Trophoblast cell (in vitro differentiated cells and primary cell): ENCODE data around the gene WAC.
A peak's percentile ranks its signal among the peaks of the same experiment; 100 is the strongest.

Experiments
- DNase-seq, 2 donors: peaks; one replicate each; pipeline ENCODE4 v3.0.0-alpha.2; 2016
- H2AFZ ChIP-seq: 2 replicates; pipeline ENCODE4 v1.6.1; 2013; ENCODE audit warnings: low read length, moderate library complexity, mild to moderate bottlenecking; ENCODE audit not compliant: insufficient read depth, poor library complexity
- H2AK5ac ChIP-seq: 2 replicates; pipeline ENCODE4 v1.6.1; 2013; ENCODE audit warnings: mild to moderate bottlenecking, low read length
- H2BK120ac ChIP-seq: 2 replicates; pipeline ENCODE4 v1.6.1; 2013; ENCODE audit warnings: low read length, mild to moderate bottlenecking, moderate library complexity; ENCODE audit not compliant: insufficient read depth, poor library complexity
- H2BK12ac ChIP-seq: 2 replicates; pipeline ENCODE4 v1.6.1; 2013; ENCODE audit warnings: mild to moderate bottlenecking, low read length, moderate library complexity
- H2BK5ac ChIP-seq: 2 replicates; pipeline ENCODE4 v1.6.1; 2013; ENCODE audit warnings: low read length, low read depth, moderate library complexity, mild to moderate bottlenecking; ENCODE audit not compliant: poor library complexity
- H3K14ac ChIP-seq: 2 replicates; pipeline ENCODE4 v1.6.1; 2013; ENCODE audit warnings: mild to moderate bottlenecking, low read length
- H3K18ac ChIP-seq: 2 replicates; pipeline ENCODE4 v1.6.1; 2013; ENCODE audit warnings: mild to moderate bottlenecking, low read length
- H3K23ac ChIP-seq: 2 replicates; pipeline ENCODE4 v1.6.1; 2013; ENCODE audit warnings: low read length
- H3K27ac ChIP-seq: 2 replicates; pipeline ENCODE4 v1.5.1; 2013; ENCODE audit warnings: low read depth, mild to moderate bottlenecking, inconsistent platforms, low read length, moderate library complexity
- H3K27me3 ChIP-seq: 2 replicates; pipeline ENCODE4 v1.6.1; 2013; ENCODE audit warnings: inconsistent platforms, mild to moderate bottlenecking, low read length, moderate library complexity; ENCODE audit not compliant: insufficient read depth
- H3K36me3 ChIP-seq, 2 experiments: 1 replicate in 1 of 2; 2 replicates in 1 of 2; pipeline ENCODE4 v1.6.1; 2013; ENCODE audit warnings: low read length in 2 of 2, mild to moderate bottlenecking in 2 of 2, moderate library complexity in 1 of 2; ENCODE audit not compliant: insufficient read depth in 2 of 2, control insufficient read depth in 1 of 2
- H3K4ac ChIP-seq: 2 replicates; pipeline ENCODE4 v1.6.1; 2013; ENCODE audit warnings: low read depth, mild to moderate bottlenecking, low read length, moderate library complexity
- H3K4me1 ChIP-seq, 2 experiments: 1 replicate in 1 of 2; 2 replicates in 1 of 2; pipeline ENCODE4 v1.6.1; 2013; ENCODE audit warnings: low read length in 2 of 2, mild to moderate bottlenecking in 2 of 2, moderate library complexity in 1 of 2; ENCODE audit not compliant: insufficient read depth in 2 of 2, control insufficient read depth in 1 of 2
- H3K4me2 ChIP-seq: 2 replicates; pipeline ENCODE4 v1.6.1; 2013; ENCODE audit warnings: inconsistent platforms, mild to moderate bottlenecking, low read length, moderate library complexity
- H3K4me3 ChIP-seq: 2 replicates; pipeline ENCODE4 v1.5.1; 2013; ENCODE audit warnings: mild to moderate bottlenecking, low read depth, low read length, inconsistent platforms
- H3K79me1 ChIP-seq: one replicate; pipeline ENCODE4 v1.6.1; 2013; ENCODE audit warnings: low read length
- H3K79me2 ChIP-seq: 2 replicates; pipeline ENCODE4 v1.6.1; 2013; ENCODE audit warnings: low read length, mild to moderate bottlenecking; ENCODE audit not compliant: control insufficient read depth, insufficient read depth, poor library complexity
- H3K9ac ChIP-seq: 2 replicates; pipeline ENCODE4 v1.6.1; 2013; ENCODE audit warnings: mild to moderate bottlenecking, low read length
- H3K9me3 ChIP-seq: 2 replicates; pipeline ENCODE4 v1.6.1; 2013; ENCODE audit warnings: low read depth, mild to moderate bottlenecking, control low read depth, inconsistent platforms, low read length; ENCODE audit not compliant: insufficient read depth
- H4K12ac ChIP-seq: 2 replicates; pipeline ENCODE4 v1.6.1; 2013; ENCODE audit warnings: low read depth, mild to moderate bottlenecking, low read length, moderate library complexity
- H4K8ac ChIP-seq: 2 replicates; pipeline ENCODE4 v1.6.1; 2013; ENCODE audit warnings: low read depth, mild to moderate bottlenecking, low read length, moderate library complexity
- H4K91ac ChIP-seq: one replicate; pipeline ENCODE4 v1.6.1; 2013; ENCODE audit warnings: low read depth, mild to moderate bottlenecking, low read length, moderate library complexity
- WGBS: extraction: QIAGEN DNeasy Blood & Tissue Kit; methylation state at CpG from one replicate; pipeline ENCODE4 v1.1.7; 2013; ENCODE audit warnings: missing lambda C conversion rate; ENCODE audit not compliant: insufficient read length, insufficient coverage; ENCODE audit errors: extremely low coverage; 5-methylcytosine and 5-hydroxymethylcytosine counted together

WAC gene

DNA sequence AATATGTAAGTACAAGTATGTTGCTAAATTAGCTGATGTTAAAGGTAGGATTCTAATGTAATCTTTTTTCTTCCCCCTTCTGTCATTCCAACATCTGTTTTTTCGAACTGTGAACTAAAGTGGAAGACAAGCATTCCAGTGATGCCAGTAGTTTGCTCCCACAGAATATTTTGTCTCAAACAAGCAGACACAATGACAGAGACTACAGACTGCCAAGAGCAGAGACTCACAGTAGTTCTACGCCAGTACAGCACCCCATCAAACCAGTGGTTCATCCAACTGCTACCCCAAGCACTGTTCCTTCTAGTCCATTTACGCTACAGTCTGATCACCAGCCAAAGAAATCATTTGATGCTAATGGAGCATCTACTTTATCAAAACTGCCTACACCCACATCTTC lies 62.7 kb downstream of the WAC start:
- H3K79me2 ChIP-seq: peaks cover 5% of the 10 kb centered on the region
- no CpG with 5 or more reads among the region's 3 CpGs for WGBS

DNA sequence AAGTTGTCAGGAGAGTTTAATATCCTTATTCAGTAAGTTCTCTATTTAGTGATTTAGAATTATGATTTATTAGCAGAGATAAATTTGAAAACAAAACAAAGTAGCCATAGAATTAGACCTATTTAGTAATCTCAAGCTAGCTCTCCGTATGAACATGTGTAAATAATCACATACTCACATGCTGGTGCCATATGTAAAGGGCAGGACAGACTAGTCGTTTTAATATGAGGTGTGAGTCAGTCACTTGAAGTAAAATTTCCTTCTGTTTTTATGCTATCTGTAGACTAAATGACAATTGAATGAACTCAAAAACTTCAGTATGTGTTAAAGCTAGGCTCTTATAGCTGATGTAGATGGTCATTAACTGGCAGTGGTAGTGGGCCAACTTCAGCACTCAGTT lies 67.1 kb downstream of the WAC start:
- Histone ChIP-seq H2BK12ac (no peak overlapping the region), H2AFZ (no peak overlapping the region)

More for the DNA sequence above, 62.7 kb downstream of the WAC start:
- Histone ChIP-seq H3K27ac (no peak overlapping the region), H3K79me1 (peaks cover 2% of the 10 kb centered on the region), H3K23ac (no peak overlapping the region), H2BK120ac (no peak overlapping the region), H3K4me2 (no peak overlapping the region), H3K4me1 (peaks cover 2 to 3% of the 10 kb centered on the region in 2 experiments), H4K12ac (no peak overlapping the region), H3K18ac (no peak overlapping the region), H2AFZ (no peak overlapping the region), H2BK12ac (no peak overlapping the region), H2AK5ac (no peak overlapping the region), H3K14ac (no peak overlapping the region), H3K36me3 (peaks cover 8 to 17% of the 10 kb centered on the region in 2 experiments), H3K9ac (no peak overlapping the region), H4K8ac (no peak overlapping the region), H4K91ac (no peak overlapping the region), H3K4me3 (no peak overlapping the region), H2BK5ac (no peak overlapping the region), H3K9me3 (no peaks in the 10 kb centered on the region), H3K27me3 (no peaks in the 10 kb centered on the region), H3K4ac (peak overlapping the region; percentile 33)
- no peak for DNase-seq

DNA sequence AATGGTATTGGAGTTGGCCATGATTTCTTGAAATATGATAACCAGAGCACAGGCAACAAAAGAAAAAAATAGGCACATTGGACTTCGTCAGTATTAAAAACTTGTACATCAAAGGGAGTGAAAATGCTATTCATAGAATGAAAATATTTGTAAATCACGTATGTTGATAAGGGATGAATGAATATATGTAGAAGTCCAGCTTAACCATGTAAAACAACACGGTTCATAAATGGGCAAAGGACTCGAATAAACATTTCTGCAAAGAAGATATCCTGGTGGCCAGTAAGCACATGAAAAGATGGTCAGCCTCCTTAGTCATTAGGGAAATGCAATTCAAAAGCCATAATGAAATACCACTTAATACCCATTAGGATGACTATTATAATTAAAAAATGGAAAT lies 68.1 kb downstream of the WAC start:
- no peak overlapping the region for H3K9ac ChIP-seq
- H2BK5ac ChIP-seq: no peak overlapping the region
- no peaks in the 10 kb centered on the region for H3K9me3 ChIP-seq
- peaks cover 4% of the 10 kb centered on the region for H3K79me2 ChIP-seq
- no peak overlapping the region for H2AFZ ChIP-seq
- no peaks in the 10 kb centered on the region for H3K79me1 ChIP-seq
- no peak overlapping the region for H2AK5ac ChIP-seq
- H3K23ac ChIP-seq: no peak overlapping the region
- no peak overlapping the region for H3K14ac ChIP-seq
- H4K8ac ChIP-seq: no peak overlapping the region
- H3K4me1 ChIP-seq: peaks cover 0 to 2% of the 10 kb centered on the region in 2 experiments
- DNase-seq: no peak
- no peak overlapping the region for H3K4me2 ChIP-seq
- no peak overlapping the region for H2BK12ac ChIP-seq
- no peak overlapping the region for H3K4ac ChIP-seq
- peaks cover 8 to 11% of the 10 kb centered on the region in 2 experiments for H3K36me3 ChIP-seq
- H3K4me3 ChIP-seq: no peak overlapping the region
- no peak overlapping the region for H2BK120ac ChIP-seq
- no CpG with 5 or more reads among the region's 4 CpGs for WGBS
- H3K27me3 ChIP-seq: no peaks in the 10 kb centered on the region
- no peak overlapping the region for H4K12ac ChIP-seq
- no peak overlapping the region for H4K91ac ChIP-seq
- H3K18ac ChIP-seq: no peak overlapping the region
- no peak overlapping the region for H3K27ac ChIP-seq

More for the DNA sequence above, 67.1 kb downstream of the WAC start:
- WGBS: no CpG with 5 or more reads among the region's 2 CpGs
- no peak overlapping the region for H4K12ac ChIP-seq
- no peak overlapping the region for H4K8ac ChIP-seq
- H3K4me2 ChIP-seq: no peak overlapping the region
- no peak for DNase-seq
- no peak overlapping the region for H3K23ac ChIP-seq
- H3K9me3 ChIP-seq: no peaks in the 10 kb centered on the region
- no peak overlapping the region for H2AK5ac ChIP-seq
- no peak overlapping the region for H3K4me3 ChIP-seq
- H3K27me3 ChIP-seq: no peaks in the 10 kb centered on the region
- peaks cover 2% of the 10 kb centered on the region for H3K79me2 ChIP-seq
- no peak overlapping the region for H3K9ac ChIP-seq
- no peaks in the 10 kb centered on the region for H3K79me1 ChIP-seq
- no peak overlapping the region for H3K27ac ChIP-seq
- peaks cover 9 to 11% of the 10 kb centered on the region in 2 experiments for H3K36me3 ChIP-seq
- no peak overlapping the region for H3K18ac ChIP-seq
- no peak overlapping the region for H2BK5ac ChIP-seq
- no peak overlapping the region for H4K91ac ChIP-seq
- H3K14ac ChIP-seq: no peak overlapping the region
- no peak overlapping the region for H3K4ac ChIP-seq
- no peak overlapping the region for H2BK120ac ChIP-seq
- peaks cover 0 to 2% of the 10 kb centered on the region in 2 experiments for H3K4me1 ChIP-seq

DNA sequence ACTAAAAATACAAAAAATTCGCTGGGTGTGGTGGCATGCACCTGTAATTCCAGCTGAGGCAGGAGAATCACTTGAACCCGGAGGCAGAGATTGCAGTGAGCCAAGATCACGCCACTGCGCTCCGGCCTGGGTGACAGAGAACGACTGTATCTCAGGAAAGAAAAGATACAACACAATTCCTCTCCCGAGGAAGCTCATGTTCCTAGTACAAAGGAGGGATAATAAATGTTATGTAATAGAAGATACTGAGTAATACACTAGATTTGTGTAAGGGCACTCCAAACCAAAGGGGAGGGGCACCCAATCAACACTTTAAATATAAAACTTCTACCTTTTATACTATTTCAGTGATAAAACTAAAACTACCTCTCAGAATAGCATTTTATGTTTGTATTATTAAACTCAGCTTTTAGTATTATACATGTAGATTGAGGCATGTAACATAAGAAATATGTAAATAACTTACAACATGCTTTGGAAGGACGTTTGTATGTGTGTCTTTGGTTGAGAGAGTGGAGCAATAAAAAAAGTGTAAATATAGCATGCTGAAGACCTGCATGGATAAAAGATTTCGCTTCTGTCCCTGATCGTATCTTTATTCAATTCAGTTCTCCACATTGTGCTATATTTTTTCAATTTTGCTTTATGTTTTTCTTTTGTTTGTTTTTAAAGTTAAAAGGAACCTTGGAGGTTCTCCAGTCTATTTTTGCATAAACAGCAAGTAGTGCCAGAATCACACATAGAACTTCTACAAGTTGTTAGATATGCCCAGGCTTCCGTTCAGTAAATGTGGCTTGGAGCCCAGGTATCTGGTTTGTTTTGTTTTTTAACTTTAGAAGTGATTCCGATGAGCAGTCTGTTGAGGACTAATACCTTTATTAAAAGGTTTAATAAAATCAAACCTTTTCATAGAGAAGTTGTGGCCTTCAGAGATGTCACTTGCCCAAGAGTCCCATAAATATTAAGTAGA lies 71.9 kb downstream of the WAC start:
- peaks cover 14 to 18% of the 10 kb centered on the region in 2 experiments for H3K36me3 ChIP-seq
- no peak overlapping the region for H2BK12ac ChIP-seq
- no peak overlapping the region for H4K12ac ChIP-seq
- no peak overlapping the region for H4K91ac ChIP-seq
- H2BK5ac ChIP-seq: no peak overlapping the region
- H3K23ac ChIP-seq: no peak overlapping the region
- no peak overlapping the region for H2BK120ac ChIP-seq
- H3K9ac ChIP-seq: no peak overlapping the region
- H3K79me1 ChIP-seq: no peaks in the 10 kb centered on the region
- no peak overlapping the region for H3K4ac ChIP-seq
- H3K27me3 ChIP-seq: no peaks in the 10 kb centered on the region
- H3K9me3 ChIP-seq: no peaks in the 10 kb centered on the region
- H2AFZ ChIP-seq: no peak overlapping the region
- no peak overlapping the region for H2AK5ac ChIP-seq
- no CpG with 5 or more reads among the region's 12 CpGs for WGBS
- H3K4me2 ChIP-seq: no peak overlapping the region
- H3K4me3 ChIP-seq: no peak overlapping the region
- H3K27ac ChIP-seq: no peak overlapping the region
- H3K18ac ChIP-seq: no peak overlapping the region
- H3K14ac ChIP-seq: no peak overlapping the region
- no peak for DNase-seq
- no peak overlapping the region for H4K8ac ChIP-seq
- peaks cover 4% of the 10 kb centered on the region for H3K79me2 ChIP-seq
- H3K4me1 ChIP-seq: peaks cover 0 to 2% of the 10 kb centered on the region in 2 experiments
